ENCODE data around the gene ATP10B.
"Not testable (repeated sequence)": the region's sequence is repeated elsewhere in the genome, so short reads cannot be mapped to it uniquely, and the experiment has no call there.

Gene ATP10B, protein sequence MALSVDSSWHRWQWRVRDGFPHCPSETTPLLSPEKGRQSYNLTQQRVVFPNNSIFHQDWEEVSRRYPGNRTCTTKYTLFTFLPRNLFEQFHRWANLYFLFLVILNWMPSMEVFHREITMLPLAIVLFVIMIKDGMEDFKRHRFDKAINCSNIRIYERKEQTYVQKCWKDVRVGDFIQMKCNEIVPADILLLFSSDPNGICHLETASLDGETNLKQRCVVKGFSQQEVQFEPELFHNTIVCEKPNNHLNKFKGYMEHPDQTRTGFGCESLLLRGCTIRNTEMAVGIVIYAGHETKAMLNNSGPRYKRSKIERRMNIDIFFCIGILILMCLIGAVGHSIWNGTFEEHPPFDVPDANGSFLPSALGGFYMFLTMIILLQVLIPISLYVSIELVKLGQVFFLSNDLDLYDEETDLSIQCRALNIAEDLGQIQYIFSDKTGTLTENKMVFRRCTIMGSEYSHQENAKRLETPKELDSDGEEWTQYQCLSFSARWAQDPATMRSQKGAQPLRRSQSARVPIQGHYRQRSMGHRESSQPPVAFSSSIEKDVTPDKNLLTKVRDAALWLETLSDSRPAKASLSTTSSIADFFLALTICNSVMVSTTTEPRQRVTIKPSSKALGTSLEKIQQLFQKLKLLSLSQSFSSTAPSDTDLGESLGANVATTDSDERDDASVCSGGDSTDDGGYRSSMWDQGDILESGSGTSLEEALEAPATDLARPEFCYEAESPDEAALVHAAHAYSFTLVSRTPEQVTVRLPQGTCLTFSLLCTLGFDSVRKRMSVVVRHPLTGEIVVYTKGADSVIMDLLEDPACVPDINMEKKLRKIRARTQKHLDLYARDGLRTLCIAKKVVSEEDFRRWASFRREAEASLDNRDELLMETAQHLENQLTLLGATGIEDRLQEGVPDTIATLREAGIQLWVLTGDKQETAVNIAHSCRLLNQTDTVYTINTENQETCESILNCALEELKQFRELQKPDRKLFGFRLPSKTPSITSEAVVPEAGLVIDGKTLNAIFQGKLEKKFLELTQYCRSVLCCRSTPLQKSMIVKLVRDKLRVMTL (N-terminal part only)

DNA sequence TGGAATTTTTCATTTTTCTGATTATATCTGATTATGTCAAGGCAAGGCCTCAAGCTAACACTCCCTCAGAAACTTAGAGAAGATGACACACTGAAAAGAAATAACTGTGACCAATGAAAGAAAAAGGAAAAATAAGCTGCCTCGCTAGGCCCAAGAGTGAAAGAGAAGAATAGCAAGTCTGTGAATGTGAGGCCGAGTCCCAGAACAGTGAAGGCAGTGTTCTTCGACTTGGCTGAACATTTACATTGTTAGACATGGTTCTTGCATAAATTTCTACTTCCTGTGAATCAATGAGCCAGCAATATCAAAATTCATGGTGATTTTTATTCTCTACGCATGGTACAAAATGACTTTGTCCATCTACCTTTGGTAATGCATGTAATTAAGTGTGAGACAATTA, at the start of gene ATP10B:
Gene ATP10B (minus strand): TSS at position 163 of the 400 bp plus-strand sequence. CDS start 164,137 bp downstream, outside the sequence.
- DNase-seq (ENCODE audit: low spot score), result no peak

DNA sequence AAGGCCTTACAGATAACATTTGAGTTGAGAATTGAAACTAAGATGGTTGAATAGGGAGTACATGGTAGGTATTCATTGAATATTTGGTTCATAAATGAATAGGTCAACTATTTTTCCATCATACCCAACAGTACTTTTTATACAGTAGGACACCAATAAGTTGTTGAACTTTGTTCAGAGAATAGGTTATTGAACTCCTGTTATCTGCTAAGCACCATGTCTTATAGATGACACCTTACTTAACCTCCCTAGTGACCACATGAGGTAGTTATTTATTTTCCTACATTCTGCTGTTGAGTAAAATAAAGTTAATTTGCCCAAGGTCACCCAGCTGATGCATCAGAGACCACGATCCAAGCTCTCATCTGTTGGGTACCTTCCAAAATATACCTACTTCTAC, 49.6 kb upstream of the ATP10B start:
- DNase-seq (ENCODE audit: low spot score), result no peak

DNA sequence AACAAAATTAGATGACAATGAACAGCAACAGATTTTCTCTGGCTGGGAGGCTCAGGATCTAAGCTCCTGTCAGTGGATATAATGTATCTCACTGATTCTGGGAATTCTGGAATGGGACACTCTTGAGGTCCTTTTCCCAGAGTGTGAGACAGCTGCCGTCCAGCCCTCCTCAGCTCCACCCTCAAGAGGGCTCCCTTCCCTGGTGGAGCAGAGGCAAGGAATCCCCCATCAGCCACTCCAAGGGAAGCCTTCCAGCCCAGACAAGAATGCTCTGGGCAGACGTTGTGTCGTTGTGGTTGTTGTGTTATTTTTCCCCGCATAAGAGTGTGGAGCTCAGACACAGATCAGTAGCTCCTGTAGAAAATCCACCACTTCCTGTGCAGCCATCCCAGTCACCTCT, 47.7 kb upstream of the ATP10B start:
- DNase-seq (ENCODE audit: low spot score), result no peak

DNA sequence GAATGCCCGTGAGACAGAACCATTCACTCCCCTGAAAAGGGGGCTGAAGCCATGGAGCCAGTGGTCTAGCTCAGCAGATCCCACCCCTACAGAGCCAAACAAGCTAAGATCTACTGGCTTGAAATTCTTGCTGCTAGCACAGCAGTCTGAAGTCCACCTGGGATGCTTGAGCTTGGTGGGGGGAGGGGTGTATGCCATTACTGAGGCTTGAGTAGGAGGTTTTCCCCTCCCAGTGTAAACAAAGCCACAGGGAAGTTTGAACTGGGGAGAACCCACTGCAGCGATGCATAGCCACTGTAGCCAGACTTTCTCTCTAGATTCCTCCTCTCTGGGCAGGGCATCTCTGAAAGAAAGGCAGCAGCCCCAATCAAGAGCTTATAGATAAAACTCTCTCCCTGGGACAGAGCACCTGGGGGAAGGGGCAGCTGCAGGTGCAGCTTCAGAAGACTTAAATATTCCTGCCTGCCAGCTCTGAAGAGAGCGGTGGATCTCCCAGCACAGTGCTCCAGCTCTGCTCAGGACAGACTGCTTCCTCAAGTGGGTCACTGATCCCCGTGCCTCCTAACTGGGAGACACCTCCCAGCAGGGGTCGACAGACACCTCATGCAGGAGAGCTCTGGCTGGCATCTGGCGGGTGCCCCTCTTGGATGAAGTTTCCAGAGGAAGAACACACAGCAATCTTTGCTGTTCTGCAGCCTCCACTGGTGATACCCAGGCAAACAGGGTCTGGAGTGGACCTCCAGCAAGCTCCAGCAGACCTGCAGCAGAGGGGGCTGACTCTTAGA, 41.4 kb upstream of the ATP10B start:
- DNase-seq (ENCODE audit: low spot score), result not testable (repeated sequence)

DNA sequence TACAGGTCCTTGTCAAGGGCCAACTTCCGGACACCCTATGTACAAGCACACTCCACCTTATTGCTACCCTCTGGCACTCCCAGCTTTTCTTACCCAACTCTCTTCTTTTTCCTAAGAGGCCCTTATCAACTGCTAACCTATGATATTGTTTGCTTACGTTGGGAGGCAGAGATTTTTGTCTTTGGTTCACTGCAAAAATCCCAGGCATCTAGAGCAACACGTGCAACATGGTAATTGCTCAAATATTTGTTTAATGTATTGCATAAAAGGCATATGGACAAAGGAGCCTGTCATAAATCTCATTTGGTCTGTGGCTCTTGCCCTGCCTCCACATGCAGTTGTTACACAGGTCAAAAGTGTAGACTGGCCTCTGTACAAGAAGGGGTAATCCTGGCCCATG, 35.8 kb upstream of the ATP10B start:
- DNase-seq (ENCODE audit: low spot score), result peak; percentile 39

DNA sequence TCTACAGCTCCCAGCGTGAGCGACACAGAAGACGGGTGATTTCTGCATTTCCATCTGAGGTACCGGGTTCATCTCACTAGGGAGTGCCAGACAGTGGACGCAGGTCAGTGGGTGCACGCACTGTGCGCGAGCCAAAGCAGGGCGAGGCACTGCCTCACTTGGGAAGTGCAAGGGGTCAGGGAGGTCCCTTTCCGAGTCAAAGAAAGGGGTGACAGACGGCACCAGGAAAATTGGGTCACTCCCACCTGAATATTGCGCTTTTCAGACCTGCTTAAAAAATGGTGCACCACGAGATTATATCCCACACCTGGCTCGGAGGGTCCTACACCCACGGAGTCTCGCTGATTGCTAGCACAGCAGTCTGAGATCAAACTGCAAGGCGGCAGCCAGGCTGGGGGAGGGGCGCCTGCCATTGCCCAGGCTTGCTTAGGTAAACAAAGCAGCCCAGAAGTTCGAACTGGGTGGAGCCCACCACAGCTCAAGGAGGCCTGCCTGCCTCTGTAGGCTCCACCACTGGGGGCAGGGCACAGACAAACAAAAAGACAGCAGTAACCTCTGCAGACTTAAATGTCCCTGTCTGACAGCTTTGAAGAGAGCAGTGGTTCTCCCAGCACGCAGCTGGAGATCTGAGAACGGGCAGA, 21.7 kb upstream of the ATP10B start:
- DNase-seq (ENCODE audit: low spot score), result not testable (repeated sequence)

DNA sequence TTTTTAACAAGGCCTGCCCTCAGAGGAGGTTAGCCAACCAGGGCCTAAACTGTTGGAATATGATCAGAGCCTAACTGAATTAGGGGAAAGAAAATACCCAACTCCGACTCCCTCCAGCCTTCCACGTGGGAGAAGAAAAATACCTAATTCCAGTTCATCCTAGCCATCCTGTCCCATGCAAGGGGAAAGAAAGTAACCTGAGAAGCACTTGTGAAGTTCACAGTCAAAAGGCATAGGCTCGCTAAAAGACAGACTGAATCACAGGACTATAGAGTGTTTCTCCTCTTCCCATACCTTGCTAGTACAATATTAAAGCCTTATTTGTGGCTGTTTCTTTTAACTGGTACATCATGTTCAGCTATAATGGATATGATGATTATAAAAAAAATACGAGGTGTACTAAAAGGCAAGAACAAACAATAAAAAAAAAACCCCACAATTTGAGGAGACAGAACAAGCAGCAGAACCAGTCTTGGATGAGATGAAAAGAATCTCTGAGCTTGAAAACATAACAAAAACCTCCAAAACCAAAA, 18.0 kb upstream of the ATP10B start:
- DNase-seq (ENCODE audit: low spot score), result no peak

DNA sequence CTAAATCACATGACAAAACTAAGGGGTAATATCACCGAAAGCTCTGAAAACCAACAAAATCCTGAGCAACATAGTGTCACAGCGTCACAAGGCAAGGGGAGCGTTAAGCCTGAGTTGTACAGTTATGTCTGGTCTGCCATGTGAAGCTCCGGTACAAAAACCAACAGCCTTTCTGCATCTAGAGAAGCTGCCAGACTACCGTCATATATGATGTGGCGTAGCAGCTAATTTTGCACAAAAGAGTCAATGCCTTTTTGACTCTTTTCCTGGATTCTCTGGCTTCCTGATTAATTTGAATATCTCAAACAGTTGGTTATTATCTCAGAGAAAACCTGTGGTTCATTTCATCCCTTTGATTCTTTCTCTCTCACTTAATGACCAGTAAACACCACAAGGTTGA, 16.0 kb upstream of the ATP10B start:
- DNase-seq (ENCODE audit: low spot score), result no peak

DNA sequence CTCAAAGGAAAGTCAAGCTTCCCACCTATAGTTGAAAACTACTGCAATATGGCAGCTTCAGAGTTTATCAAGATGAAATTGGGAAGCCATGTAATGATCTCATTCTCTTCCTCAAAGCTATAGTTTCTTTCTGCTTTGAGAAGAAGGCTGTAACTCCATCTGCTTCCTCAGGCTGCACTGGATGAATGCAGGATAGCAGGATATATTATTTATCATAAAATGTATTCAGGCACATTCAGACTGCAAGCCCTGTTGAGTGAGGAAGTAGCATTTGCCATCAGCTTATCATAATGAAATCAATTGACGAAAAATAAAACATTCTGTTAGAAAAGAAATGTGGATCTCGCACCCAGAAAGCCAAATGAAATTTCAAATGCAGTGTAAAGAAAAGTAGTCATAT, 560 bp downstream of the ATP10B start:
- DNase-seq (ENCODE audit: low spot score), result no peak

DNA sequence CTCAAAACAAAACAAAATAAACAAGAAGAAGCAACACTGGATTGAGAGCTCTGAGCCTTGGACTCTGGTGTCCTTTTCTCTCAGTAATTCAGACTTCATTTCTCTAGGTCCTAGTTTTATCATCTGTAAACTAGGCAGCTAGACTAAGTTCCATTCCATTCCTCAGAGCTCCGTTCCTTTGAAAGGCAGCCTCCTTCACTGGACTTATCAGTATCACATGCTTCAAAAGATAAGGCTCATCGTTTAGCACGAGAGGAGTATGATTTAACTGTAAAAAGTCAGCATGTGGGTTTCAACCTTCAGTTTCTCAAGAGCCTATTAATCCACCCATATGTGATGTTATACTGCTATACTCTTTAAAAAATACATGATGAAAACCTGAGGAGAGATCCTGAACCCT, 1.6 kb downstream of the ATP10B start:
- DNase-seq (ENCODE audit: low spot score), result no peak

DNA sequence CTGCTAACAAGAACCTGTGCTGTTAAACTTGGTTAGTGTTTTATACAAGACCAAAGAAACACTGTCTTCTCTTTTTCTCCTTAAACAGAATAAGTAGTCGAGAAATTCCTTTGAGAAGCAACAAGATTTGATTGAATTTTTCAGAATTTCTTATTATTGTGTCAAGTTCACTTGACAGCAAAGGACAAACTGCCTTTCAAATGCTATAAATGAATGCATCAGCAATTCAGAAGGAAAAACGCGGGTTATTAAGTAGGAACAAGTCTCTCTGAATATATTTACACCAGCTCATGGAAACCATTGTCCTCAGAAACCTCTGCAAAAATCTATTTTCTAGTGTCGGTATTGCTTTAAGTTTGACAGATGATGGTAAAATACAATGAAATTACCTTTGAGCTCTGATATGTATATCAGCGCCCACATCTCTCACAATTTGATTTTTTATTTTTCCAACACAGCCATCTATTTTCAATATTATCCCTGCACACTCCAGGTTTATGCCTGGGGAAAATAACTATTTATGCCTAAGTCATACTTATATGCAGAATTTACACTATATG, 4.4 kb downstream of the ATP10B start:
- DNase-seq (ENCODE audit: low spot score), result no peak

DNA sequence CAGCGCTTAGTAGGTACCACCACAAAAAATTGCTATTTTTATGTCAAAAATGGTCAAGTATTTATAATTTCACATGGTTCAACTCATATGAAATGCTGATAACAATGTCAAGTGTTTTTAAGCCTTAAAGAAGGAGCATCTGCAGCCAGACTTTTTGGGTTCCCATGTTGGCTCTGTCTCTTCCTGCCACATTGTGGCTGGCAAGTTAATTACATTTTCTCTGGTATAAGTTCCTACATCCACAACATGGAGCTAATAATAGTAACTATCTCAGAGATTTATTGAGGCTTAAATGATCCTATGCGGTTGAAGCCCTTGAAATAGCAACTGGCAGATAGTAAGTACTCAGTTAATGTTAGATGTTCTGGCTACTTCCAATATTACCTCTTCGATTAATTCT, 5.4 kb downstream of the ATP10B start:
- DNase-seq (ENCODE audit: low spot score), result no peak

DNA sequence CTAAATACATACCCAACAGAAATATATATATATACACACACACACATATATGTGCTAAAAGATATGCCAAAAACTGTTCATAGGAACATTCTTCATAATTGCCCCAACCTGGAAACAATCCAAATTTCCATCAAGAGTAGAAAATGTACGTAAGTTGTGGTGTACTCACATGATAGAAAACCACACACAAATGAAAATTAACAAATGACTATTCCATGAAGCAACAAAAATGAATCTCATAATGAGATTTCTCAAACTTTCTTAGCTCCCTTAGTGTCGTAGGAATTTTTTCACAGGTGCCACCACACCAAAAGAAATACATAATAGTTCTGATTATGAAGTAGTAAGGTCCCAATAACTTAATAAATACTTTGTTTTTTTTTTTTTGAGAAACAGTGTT, 7.8 kb downstream of the ATP10B start:
- no peak for DNase-seq (ENCODE audit: low spot score)

DNA sequence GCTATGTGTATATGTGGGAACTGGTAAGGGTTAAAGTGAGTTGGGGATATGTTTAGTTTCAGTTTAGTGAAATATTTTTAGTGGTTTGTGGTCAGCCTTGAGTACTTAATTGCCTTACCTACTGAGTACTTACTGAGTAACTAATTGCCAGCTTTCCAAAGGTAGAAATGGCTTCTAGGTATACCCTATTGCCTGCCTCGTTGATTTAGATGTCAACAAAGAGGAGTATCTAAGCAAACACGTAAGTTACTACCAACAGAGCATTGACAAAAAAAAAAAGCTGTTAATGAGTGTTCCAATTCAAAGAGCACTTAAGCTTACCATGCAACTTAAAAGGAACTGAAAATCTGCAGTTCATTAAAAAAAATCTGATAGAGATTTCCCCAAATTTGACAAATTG, 8.8 kb downstream of the ATP10B start:
- no peak for DNase-seq (ENCODE audit: low spot score)

DNA sequence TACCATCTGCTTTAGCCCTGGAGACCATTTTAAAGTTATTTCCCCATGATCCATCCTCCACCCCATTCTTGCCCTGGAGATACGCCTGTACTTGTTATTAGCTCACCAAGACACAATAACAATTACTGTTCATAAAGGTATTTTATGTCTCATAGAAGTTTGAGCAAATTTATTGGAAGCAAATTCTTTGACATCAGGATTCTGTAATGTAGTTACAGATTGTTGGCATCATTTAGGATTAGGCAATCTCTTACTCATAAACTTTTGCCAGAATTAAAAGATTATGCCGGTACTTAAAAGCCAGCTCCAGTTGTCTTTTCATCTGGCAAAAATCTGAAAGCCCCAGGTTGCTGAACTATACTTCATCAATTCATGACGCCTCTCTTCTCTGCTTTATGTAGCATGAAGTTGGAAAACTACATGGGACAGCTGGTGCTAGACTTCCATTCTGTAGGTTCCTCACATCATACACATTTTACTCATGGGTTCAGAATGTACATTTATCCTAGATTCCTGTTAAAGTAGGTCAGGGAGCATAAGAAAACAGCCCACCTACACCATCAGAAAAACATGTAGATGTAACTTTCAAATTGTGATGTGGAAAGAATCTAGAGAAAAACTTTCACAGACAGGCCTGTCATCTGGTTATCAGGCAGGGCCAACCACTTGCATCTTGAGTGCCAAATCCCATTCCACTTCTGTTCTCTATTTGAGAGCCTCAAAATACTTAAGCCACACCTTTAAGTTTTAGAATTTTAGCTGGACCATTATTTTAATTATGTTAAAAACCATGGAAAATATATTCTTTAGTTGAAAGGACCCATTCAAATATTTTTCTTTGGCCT, 14.0 kb downstream of the ATP10B start:
- no peak for DNase-seq (ENCODE audit: low spot score)

DNA sequence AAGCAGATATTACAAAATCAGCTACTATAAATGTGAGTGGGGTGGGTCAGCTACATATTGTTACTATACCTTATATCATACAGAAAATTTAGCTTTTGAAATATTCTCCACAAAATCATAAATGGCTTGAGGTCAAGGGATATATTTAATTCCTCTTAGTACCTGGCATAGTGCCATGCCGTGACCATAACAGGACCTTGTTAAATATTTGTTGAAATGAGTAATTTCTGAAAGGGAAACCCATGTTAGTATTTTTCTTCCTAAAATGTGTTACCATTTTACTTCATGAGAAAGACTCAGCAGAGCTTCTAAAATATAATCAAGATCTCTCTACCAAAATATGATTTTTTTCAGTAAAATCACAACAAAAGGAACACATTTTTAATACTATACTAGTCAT, 14.8 kb downstream of the ATP10B start:
- no peak for DNase-seq (ENCODE audit: low spot score)

DNA sequence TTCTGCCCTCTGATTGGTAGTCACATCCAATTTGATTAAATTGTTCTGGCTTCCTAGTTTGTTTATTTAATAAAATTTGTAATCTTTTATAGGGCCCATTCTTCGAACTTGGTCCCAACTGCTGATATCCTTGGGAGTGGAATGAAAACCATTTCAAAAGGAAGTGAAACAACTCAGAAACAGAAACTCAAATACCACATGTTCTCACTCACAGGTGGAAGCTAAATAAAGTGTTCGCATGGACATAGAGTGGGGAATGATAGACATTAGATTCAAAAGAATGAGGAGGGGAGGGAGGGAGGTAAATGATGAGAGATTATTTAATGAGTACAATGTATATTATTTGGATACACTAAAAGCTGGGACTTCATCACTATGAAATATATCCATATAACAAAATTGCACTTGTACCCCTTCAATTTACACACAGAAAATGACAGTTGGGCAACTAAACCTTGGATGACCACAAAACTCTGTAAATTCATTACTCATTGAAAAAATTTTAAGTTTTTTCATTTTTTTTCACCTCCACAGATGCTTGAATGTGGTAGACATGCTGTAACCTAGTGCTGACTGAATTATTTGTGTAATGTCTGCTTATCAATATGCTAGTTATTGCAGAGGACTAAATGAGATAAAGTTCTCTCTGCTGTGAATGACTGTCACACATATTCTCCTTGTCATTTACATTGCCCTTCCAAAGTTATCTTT, 16.0 kb downstream of the ATP10B start:
- no peak for DNase-seq (ENCODE audit: low spot score)

DNA sequence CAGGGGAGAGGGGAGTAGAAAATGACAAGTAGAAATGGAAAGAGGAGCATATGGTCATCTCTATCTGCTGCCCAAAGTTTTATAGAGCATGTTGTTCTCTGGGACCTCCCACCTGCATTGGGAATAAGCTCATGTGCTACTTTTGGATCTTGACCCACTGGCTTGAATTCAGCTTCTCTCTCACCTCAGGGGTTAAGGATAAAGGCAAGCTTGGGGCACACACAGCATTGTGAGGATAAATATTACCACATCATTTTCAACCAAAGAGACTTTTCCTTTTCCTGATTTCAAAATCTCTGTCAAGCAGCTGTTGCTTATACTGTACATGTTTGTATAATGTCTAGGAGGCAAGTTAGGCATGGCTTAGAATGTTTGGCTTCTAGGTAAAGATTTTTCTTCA, 16.6 kb downstream of the ATP10B start:
- no peak for DNase-seq (ENCODE audit: low spot score)

DNA sequence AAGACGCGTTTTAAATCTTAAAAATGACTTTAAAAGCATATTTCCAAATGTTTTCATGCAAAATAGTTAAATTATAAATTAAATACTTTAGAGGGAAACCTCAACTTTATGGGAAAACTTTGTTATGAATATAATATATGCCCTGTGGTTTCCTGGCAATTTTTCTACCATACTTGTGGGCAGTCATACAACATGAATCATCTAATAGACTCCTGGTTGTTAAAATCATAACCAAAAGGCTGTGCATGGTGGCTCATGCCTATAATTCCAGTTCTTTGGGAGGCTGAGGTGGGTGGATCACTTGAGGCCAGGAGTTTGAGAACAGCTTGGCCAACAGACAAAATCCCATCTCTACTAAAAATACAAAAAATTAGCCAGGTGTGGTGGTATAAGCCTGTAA, 18.2 kb downstream of the ATP10B start:
- no peak for DNase-seq (ENCODE audit: low spot score)
